ENCODE measurements around the gene ARL4D.
"Not testable (repeated sequence)": the region's sequence is repeated elsewhere in the genome, so short reads cannot be mapped to it uniquely, and the experiment has no call there.

Gene ARL4D

GRCh38 chr17:43393944-43394482 is 4.8 kb upstream of the ARL4D start:
- DNase-seq (ENCODE audit: low read depth in 2 of 2, low spot score in 1 of 2) = peak; percentile 75 to 82

- DNase-seq (ENCODE audit: low read depth in 2 of 2, low spot score in 1 of 2) = not testable (repeated sequence)
Measured at GRCh38 chr17:43394696-43395095, 4.1 kb upstream of the ARL4D start.

GRCh38 chr17:43395165-43395564 is 3.6 kb upstream of the ARL4D start:
- no peak for DNase-seq (ENCODE audit: low read depth in 2 of 2, low spot score in 1 of 2)

GRCh38 chr17:43396491-43397060 is 2.2 kb upstream of the ARL4D start:
- DNase-seq (ENCODE audit: low read depth in 2 of 2, low spot score in 1 of 2) = no peak

GRCh38 chr17:43399839-43400328 is 1.1 kb downstream of the ARL4D start:
- DNase-seq (ENCODE audit: low read depth in 2 of 2, low spot score in 1 of 2) = no peak

GRCh38 chr17:43400943-43401717 is 2.3 kb downstream of the ARL4D start:
- DNase-seq (ENCODE audit: low read depth in 2 of 2, low spot score in 1 of 2) = no peak

- no peak for DNase-seq (ENCODE audit: low read depth in 2 of 2, low spot score in 1 of 2)
Measured at GRCh38 chr17:43402078-43402477, 3.3 kb downstream of the ARL4D start.

GRCh38 chr17:43402567-43402966 is 3.8 kb downstream of the ARL4D start:
- no peak for DNase-seq (ENCODE audit: low read depth in 2 of 2, low spot score in 1 of 2)

- DNase-seq (ENCODE audit: low read depth in 2 of 2, low spot score in 1 of 2) = no peak
Measured at GRCh38 chr17:43403846-43404245, 5.1 kb downstream of the ARL4D start.

- DNase-seq (ENCODE audit: low read depth in 2 of 2, low spot score in 1 of 2) = no peak
Measured at GRCh38 chr17:43405861-43406260, 7.1 kb downstream of the ARL4D start.

GRCh38 chr17:43406676-43407645 is 8.2 kb downstream of the ARL4D start:
- DNase-seq (ENCODE audit: low read depth in 2 of 2, low spot score in 1 of 2) = no peak

- DNase-seq (ENCODE audit: low read depth in 2 of 2, low spot score in 1 of 2) = no peak
Measured at GRCh38 chr17:43409131-43409530, 10.3 kb downstream of the ARL4D start.

GRCh38 chr17:43410557-43411368 is 12.0 kb downstream of the ARL4D start:
- DNase-seq (ENCODE audit: low read depth in 2 of 2, low spot score in 1 of 2) = no peak

- DNase-seq (ENCODE audit: low read depth in 2 of 2, low spot score in 1 of 2) = no peak
Measured at GRCh38 chr17:43411369-43411677, 12.5 kb downstream of the ARL4D start.

GRCh38 chr17:43411749-43412148 is 13.0 kb downstream of the ARL4D start:
- no peak for DNase-seq (ENCODE audit: low read depth in 2 of 2, low spot score in 1 of 2)

- DNase-seq (ENCODE audit: low read depth in 2 of 2, low spot score in 1 of 2) = no peak
Measured at GRCh38 chr17:43412166-43412565, 13.4 kb downstream of the ARL4D start.

GRCh38 chr17:43416998-43417890 is 18.5 kb downstream of the ARL4D start:
- no peak for DNase-seq (ENCODE audit: low read depth in 2 of 2, low spot score in 1 of 2)

GRCh38 chr17:43418441-43419374 is 19.9 kb downstream of the ARL4D start:
- DNase-seq (ENCODE audit: low read depth in 2 of 2, low spot score in 1 of 2) = no peak
